Superior temporal gyrus (tissue), 1 donor: ENCODE measurements around the gene UBE2H.
"Not testable (repeated sequence)": the region's sequence is repeated elsewhere in the genome, so short reads cannot be mapped to it uniquely, and the experiment has no call there.

ENCODE experiments used
- DNase-seq: peaks from one replicate; pipeline ENCODE4 v3.0.0-alpha.2; 2016; ENCODE audit errors: extremely low spot score

The UBE2H gene

GRCh38 chr7:129823143-129823542 lies 129.6 kb downstream of the UBE2H start:
- not testable (repeated sequence) for DNase-seq

GRCh38 chr7:129821476-129821875 lies 131.3 kb downstream of the UBE2H start:
- DNase-seq, result no peak

- DNase-seq, result no peak
Measured at GRCh38 chr7:129816742-129817141, 136.0 kb downstream of the UBE2H start.

- no peak for DNase-seq
Measured at GRCh38 chr7:129807863-129808262, 144.9 kb downstream of the UBE2H start.

- no peak for DNase-seq
Measured at GRCh38 chr7:129804890-129805719, 147.7 kb downstream of the UBE2H start.

GRCh38 chr7:129804111-129804889 lies 148.5 kb downstream of the UBE2H start:
- no peak for DNase-seq

GRCh38 chr7:129803546-129804081 lies 149.1 kb downstream of the UBE2H start:
- DNase-seq, result no peak

GRCh38 chr7:129801882-129802281 lies 150.9 kb downstream of the UBE2H start:
- no peak for DNase-seq

- DNase-seq, result no peak
Measured at GRCh38 chr7:129800901-129801300, 151.9 kb downstream of the UBE2H start.

- DNase-seq, result no peak
Measured at GRCh38 chr7:129799350-129799955, 153.3 kb downstream of the UBE2H start.

- no peak for DNase-seq
Measured at GRCh38 chr7:129798616-129799349, 154.0 kb downstream of the UBE2H start.

GRCh38 chr7:129797214-129797789 lies 155.5 kb downstream of the UBE2H start:
- no peak for DNase-seq

- no peak for DNase-seq
Measured at GRCh38 chr7:129796186-129796775, 156.5 kb downstream of the UBE2H start.

GRCh38 chr7:129794461-129794860 lies 158.3 kb downstream of the UBE2H start:
- DNase-seq, result not testable (repeated sequence)

- DNase-seq, result no peak
Measured at GRCh38 chr7:129793506-129794310, 159.1 kb downstream of the UBE2H start.

GRCh38 chr7:129792721-129793120 lies 160.0 kb downstream of the UBE2H start:
- no peak for DNase-seq

GRCh38 chr7:129790136-129790535 lies 162.6 kb downstream of the UBE2H start:
- no peak for DNase-seq

- no peak for DNase-seq
Measured at GRCh38 chr7:129789652-129790051, 163.1 kb downstream of the UBE2H start.

- no peak for DNase-seq
Measured at GRCh38 chr7:129789000-129789399, 163.8 kb downstream of the UBE2H start.
